GM12875 (cell line): ENCODE measurements around the gene IDH3A.

Experiments
- H3K4me3 ChIP-seq: one replicate; pipeline ENCODE4 v1.5.1; 2011; ENCODE audit warnings: low read depth, low read length, control low read depth
- CTCF ChIP-seq: IDR thresholded peaks from 2 replicates; pipeline ENCODE4 v1.5.1; 2011; ENCODE audit warnings: low read depth, mild to moderate bottlenecking, control low read depth, inconsistent platforms, low read length, moderate library complexity, borderline replicate concordance; ENCODE audit not compliant: insufficient read depth

Gene IDH3A

GRCh38 chr15:78203346-78204225, 54.4 kb downstream of the IDH3A start:
- H3K4me3 ChIP-seq, result no peak overlapping the region
- TF ChIP-seq CTCF, result no peak

- H3K4me3 ChIP-seq, result no peak overlapping the region
- no peak for TF ChIP-seq CTCF
Observed at GRCh38 chr15:78204351-78205309, 55.5 kb downstream of the IDH3A start.

GRCh38 chr15:78205337-78205736, 56.2 kb downstream of the IDH3A start:
- H3K4me3 ChIP-seq, result no peak overlapping the region
- no peak for TF ChIP-seq CTCF

GRCh38 chr15:78205856-78206255, 56.7 kb downstream of the IDH3A start:
- TF ChIP-seq CTCF, result no peak
- no peak overlapping the region for H3K4me3 ChIP-seq

- TF ChIP-seq CTCF, result no peak
- no peak overlapping the region for H3K4me3 ChIP-seq
Observed at GRCh38 chr15:78206326-78207109, 57.4 kb downstream of the IDH3A start.

- TF ChIP-seq CTCF, result no peak
- no peak overlapping the region for H3K4me3 ChIP-seq
Observed at GRCh38 chr15:78207110-78207458, 57.9 kb downstream of the IDH3A start.
